Fibroblast of lung (primary cell): Measurements from ENCODE around the gene ARRDC4. TPM values are rescaled to one million over a fixed set of nuclear protein-coding genes. Genes with fewer than 3 reads are reported as not detected.

Experiments
- DNase-seq, 2 donors: peaks; one replicate each; pipeline versions ENCODE4 v3.0.0 to v3.0.0-alpha.2; 2010; ENCODE audit warnings: low read depth in 2 of 2
- H2AFZ ChIP-seq: 2 replicates; pipeline ENCODE4 v1.5.1; 2012; ENCODE audit warnings: low read length, control low read depth, inconsistent platforms
- H3K27ac ChIP-seq: 2 replicates; pipeline ENCODE4 v1.5.1; 2011; ENCODE audit warnings: low read length, control low read depth; ENCODE audit not compliant: insufficient read depth
- H3K27me3 ChIP-seq: 2 replicates; pipeline ENCODE4 v1.5.1; 2011; ENCODE audit warnings: mild to moderate bottlenecking, low read length; ENCODE audit not compliant: control insufficient read depth, insufficient read depth
- H3K36me3 ChIP-seq: 2 replicates; pipeline ENCODE4 v1.5.1; 2011; ENCODE audit warnings: low read length; ENCODE audit not compliant: control insufficient read depth, insufficient read depth
- H3K4me1 ChIP-seq: 2 replicates; pipeline ENCODE4 v1.5.1; 2011; ENCODE audit warnings: low read length; ENCODE audit not compliant: control insufficient read depth, insufficient read depth; ENCODE audit errors: extremely low read depth
- H3K4me2 ChIP-seq: 2 replicates; pipeline ENCODE4 v1.5.1; 2011; ENCODE audit warnings: low read length, control low read depth; ENCODE audit not compliant: insufficient read depth; ENCODE audit errors: extremely low read depth
- H3K4me3 ChIP-seq, 4 experiments: fragments of 200-600 bp in 1 of 4; sonication (generic) in 1 of 4; replicated peaks in 1 of 4; 2 replicates each; pipeline ENCODE4 v1.5.1; 2011 to 2016; ENCODE audit warnings: low read length in 4 of 4, low read depth in 3 of 4, mild to moderate bottlenecking in 3 of 4, control low read depth in 2 of 4, inconsistent platforms in 1 of 4, mixed read lengths in 1 of 4; ENCODE audit not compliant: insufficient read depth in 1 of 4; ENCODE audit errors: control extremely low read depth in 1 of 4
- H3K79me2 ChIP-seq: 2 replicates; pipeline ENCODE4 v1.5.1; 2012; ENCODE audit warnings: mild to moderate bottlenecking, low read length, inconsistent platforms; ENCODE audit not compliant: control insufficient read depth, insufficient read depth
- H3K9ac ChIP-seq: 2 replicates; pipeline ENCODE4 v1.5.1; 2011; ENCODE audit warnings: mild to moderate bottlenecking, low read length, control low read depth; ENCODE audit not compliant: insufficient read depth
- H3K9me3 ChIP-seq: 2 replicates; pipeline ENCODE4 v1.5.1; 2012; ENCODE audit warnings: low read depth, low read length; ENCODE audit not compliant: control insufficient read depth, insufficient read depth
- H4K20me1 ChIP-seq: 2 replicates; pipeline ENCODE4 v1.5.1; 2011; ENCODE audit warnings: low read length; ENCODE audit not compliant: control insufficient read depth, insufficient read depth; ENCODE audit errors: extremely low read depth
- EZH2 ChIP-seq: IDR thresholded peaks from 2 replicates; pipeline ENCODE4 v1.5.1; 2012; ENCODE audit warnings: low read length, control low read depth, mild to moderate bottlenecking; ENCODE audit errors: missing control alignments
- polyA plus RNA-seq, 2 donors: library from polyadenylated mRNA; depleted of rRNA in 1 of 2; stranded (reverse) in 1 of 2; unstranded in 1 of 2; fragments of >200 nt; gene quantifications; 2 replicates each; pipeline ENCODE4 v1.2.1, GENCODE V29; 2011 to 2012; ENCODE audit warnings: missing spikeins in 1 of 2
- total RNA-seq: library from RNA; depleted of rRNA; stranded (reverse); fragments of >200 nt; gene quantifications from 2 replicates; pipeline ENCODE4 v1.2.1, GENCODE V29; 2014
- TF ChIP-seq, protein P1 (sequence below), 2 donors: IDR thresholded peaks in 1 of 2; conservative IDR thresholded peaks in 1 of 2; 1 replicate in 1 of 2; 2 replicates in 1 of 2; pipeline ENCODE4 v1.5.1; 2011 to 2012; ENCODE audit warnings: low read length in 2 of 2, control low read depth in 1 of 2, inconsistent platforms in 1 of 2, low read depth in 1 of 2, mild to moderate bottlenecking in 1 of 2

The ARRDC4 gene
- total and polyA plus RNA-seq, 2 donors (not counting 1 experiment from before 2014, with no cell fraction given): 27.3 to 39.8 TPM

DNA sequence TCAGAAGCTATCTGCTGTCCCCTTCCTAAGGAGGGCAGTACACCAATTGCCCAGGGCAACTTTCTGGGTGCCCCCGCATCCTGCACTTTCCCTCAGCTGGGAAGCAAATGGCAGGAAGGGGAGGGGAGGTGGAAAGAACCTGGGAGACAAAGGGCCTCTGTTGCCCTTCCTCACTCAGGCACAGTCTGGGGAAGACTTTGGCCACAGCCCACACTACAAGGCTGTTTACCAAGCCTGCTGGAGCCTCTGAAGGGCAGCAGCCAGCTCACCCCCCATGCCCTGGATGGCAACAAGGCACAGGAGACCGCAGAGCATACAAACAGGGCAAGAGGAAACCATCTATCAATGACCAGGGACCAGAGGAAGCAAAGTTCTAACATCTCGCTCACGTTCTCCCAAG, 42.4 kb downstream of the ARRDC4 start:
- no peak for DNase-seq
- no peaks in the 10 kb centered on the region for H3K79me2 ChIP-seq
- H3K4me2 ChIP-seq: no peak overlapping the region
- H3K27ac ChIP-seq: no peak overlapping the region
- no peaks in the 10 kb centered on the region for H3K27me3 ChIP-seq
- H3K4me3 ChIP-seq: no peak overlapping the region
- no peak overlapping the region for H2AFZ ChIP-seq
- H3K9ac ChIP-seq: no peak overlapping the region
- no peaks in the 10 kb centered on the region for H3K36me3 ChIP-seq
- no peaks in the 10 kb centered on the region for H4K20me1 ChIP-seq
- H3K9me3 ChIP-seq: peaks cover 3% of the 10 kb centered on the region
- H3K4me1 ChIP-seq: no peaks in the 10 kb centered on the region
- TF ChIP-seq EZH2: no peak
- TF ChIP-seq, protein P1, sequence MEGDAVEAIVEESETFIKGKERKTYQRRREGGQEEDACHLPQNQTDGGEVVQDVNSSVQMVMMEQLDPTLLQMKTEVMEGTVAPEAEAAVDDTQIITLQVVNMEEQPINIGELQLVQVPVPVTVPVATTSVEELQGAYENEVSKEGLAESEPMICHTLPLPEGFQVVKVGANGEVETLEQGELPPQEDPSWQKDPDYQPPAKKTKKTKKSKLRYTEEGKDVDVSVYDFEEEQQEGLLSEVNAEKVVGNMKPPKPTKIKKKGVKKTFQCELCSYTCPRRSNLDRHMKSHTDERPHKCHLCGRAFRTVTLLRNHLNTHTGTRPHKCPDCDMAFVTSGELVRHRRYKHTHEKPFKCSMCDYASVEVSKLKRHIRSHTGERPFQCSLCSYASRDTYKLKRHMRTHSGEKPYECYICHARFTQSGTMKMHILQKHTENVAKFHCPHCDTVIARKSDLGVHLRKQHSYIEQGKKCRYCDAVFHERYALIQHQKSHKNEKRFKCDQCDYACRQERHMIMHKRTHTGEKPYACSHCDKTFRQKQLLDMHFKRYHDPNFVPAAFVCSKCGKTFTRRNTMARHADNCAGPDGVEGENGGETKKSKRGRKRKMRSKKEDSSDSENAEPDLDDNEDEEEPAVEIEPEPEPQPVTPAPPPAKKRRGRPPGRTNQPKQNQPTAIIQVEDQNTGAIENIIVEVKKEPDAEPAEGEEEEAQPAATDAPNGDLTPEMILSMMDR (conservative IDR thresholded peaks at IDR 0.05 in 1 of 2, IDR thresholded peaks at IDR 0.05 in 1 of 2; ENCODE audit: low read depth in 1 of 2, low read length in 2 of 2): no peak

DNA sequence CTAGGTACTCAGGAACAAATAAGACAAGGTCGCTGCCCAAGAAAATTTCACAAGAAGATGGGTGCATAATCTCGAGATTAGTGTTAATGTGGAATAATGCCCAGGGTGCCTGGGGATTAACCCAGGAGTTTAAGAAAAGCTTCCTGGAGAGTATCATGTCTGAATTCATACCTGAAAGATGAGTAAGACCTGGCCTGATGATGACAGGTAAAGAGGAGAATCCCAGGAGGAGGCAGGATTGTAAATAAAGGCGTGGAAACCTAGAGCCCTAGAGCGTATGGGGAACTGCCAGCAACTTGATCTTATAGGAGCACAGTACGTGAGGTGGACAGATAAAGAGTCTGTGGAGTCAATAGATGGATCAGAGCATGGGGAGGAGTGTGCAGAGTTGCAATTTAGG, 43.0 kb downstream of the ARRDC4 start:
- Histone ChIP-seq H3K27ac (no peak overlapping the region), H3K9ac (no peak overlapping the region)

DNA sequence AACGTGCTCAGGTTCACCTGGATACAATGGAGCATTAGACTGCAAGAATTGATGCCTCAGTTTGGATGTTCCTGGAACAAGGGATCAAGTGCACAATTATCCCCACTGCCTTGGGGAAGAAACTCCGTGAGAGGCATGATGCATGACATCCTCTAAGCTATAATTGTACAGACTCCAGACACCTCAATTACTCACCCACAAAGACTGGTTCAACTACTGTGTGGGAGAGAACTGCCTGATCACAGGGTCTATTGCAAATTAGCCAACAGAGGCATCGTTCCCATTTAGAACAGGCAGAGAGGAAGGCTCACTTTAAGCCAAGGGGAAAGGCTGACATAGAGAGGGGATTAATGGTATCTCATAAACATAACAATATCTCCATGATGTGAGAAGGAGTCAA, 43.5 kb downstream of the ARRDC4 start:
- Histone ChIP-seq H3K27me3 (no peaks in the 10 kb centered on the region), H4K20me1 (no peaks in the 10 kb centered on the region), H3K4me1 (no peaks in the 10 kb centered on the region), H3K9me3 (peaks cover 3% of the 10 kb centered on the region), H3K79me2 (no peaks in the 10 kb centered on the region), H3K4me3 (no peak overlapping the region), H3K27ac (no peak overlapping the region), H3K36me3 (no peaks in the 10 kb centered on the region), H3K4me2 (no peak overlapping the region), H2AFZ (no peak overlapping the region), H3K9ac (no peak overlapping the region)
- DNase-seq: peak in 1 of 2 donors; percentile 23
- TF ChIP-seq, protein P1 (conservative IDR thresholded peaks at IDR 0.05 in 1 of 2, IDR thresholded peaks at IDR 0.05 in 1 of 2; ENCODE audit: low read depth in 1 of 2, low read length in 2 of 2): no peak
- TF ChIP-seq EZH2: no peak

More for the DNA sequence above, 43.0 kb downstream of the ARRDC4 start:
- no peaks in the 10 kb centered on the region for H4K20me1 ChIP-seq
- H3K4me2 ChIP-seq: no peak overlapping the region
- no peaks in the 10 kb centered on the region for H3K27me3 ChIP-seq
- no peak overlapping the region for H3K4me3 ChIP-seq
- H3K79me2 ChIP-seq: no peaks in the 10 kb centered on the region
- peaks cover 3% of the 10 kb centered on the region for H3K9me3 ChIP-seq
- no peaks in the 10 kb centered on the region for H3K4me1 ChIP-seq
- H2AFZ ChIP-seq: no peak overlapping the region
- DNase-seq: no peak
- no peaks in the 10 kb centered on the region for H3K36me3 ChIP-seq
- no peak for TF ChIP-seq EZH2
- TF ChIP-seq, protein P1 (conservative IDR thresholded peaks at IDR 0.05 in 1 of 2, IDR thresholded peaks at IDR 0.05 in 1 of 2; ENCODE audit: low read depth in 1 of 2, low read length in 2 of 2): no peak
